IPS-15b (cell line): ENCODE data around the gene KICS2.

Experiments
- H3K27me3 ChIP-seq: one replicate; pipeline ENCODE4 v1.6.1; 2013; ENCODE audit warnings: low read length; ENCODE audit not compliant: control insufficient read depth, insufficient read depth
- H3K36me3 ChIP-seq: one replicate; pipeline ENCODE4 v1.6.1; 2013; ENCODE audit warnings: low read length; ENCODE audit not compliant: control insufficient read depth, insufficient read depth
- H3K4me1 ChIP-seq: one replicate; pipeline ENCODE4 v1.6.1; 2013; ENCODE audit warnings: mild to moderate bottlenecking, low read length; ENCODE audit not compliant: control insufficient read depth, insufficient read depth
- H3K4me3 ChIP-seq: one replicate; pipeline ENCODE4 v1.5.1; 2013; ENCODE audit warnings: low read depth, low read length
- H3K9ac ChIP-seq: one replicate; pipeline ENCODE4 v1.6.1; 2013; ENCODE audit warnings: low read depth, mild to moderate bottlenecking, low read length
- H3K9me3 ChIP-seq: one replicate; pipeline ENCODE4 v1.6.1; 2013; ENCODE audit warnings: mild to moderate bottlenecking, low read length; ENCODE audit not compliant: control insufficient read depth, insufficient read depth

Gene KICS2

GRCh38 chr12:64222009-64222765, at the start of gene KICS2:
Gene KICS2 (minus strand): TSS chr12:64222296. CDS start chr12:64222237, 59 bp downstream.
- H3K4me3 ChIP-seq: peak within 1 kb of the TSS; percentile 92
- peaks cover 8% of the 10 kb centered on the region for H3K4me1 ChIP-seq

GRCh38 chr12:64270411-64270810, 48.3 kb upstream of the KICS2 start:
- peaks cover 7% of the 10 kb centered on the region for H3K4me1 ChIP-seq
- no peak overlapping the region for H3K9ac ChIP-seq
- H3K9me3 ChIP-seq: no peaks in the 10 kb centered on the region
- no peaks in the 10 kb centered on the region for H3K36me3 ChIP-seq
- H3K27me3 ChIP-seq: no peaks in the 10 kb centered on the region
- H3K4me3 ChIP-seq: no peak overlapping the region

More at GRCh38 chr12:64222009-64222765, at the start of gene KICS2:
- H3K36me3 ChIP-seq: no peaks in the 10 kb centered on the region
- H3K9me3 ChIP-seq: no peaks in the 10 kb centered on the region
- H3K27me3 ChIP-seq: no peaks in the 10 kb centered on the region
- peak within 1 kb of the TSS; percentile 82 for H3K9ac ChIP-seq

GRCh38 chr12:64269161-64269560, 47.1 kb upstream of the KICS2 start:
- no peak overlapping the region for H3K4me3 ChIP-seq
- H3K4me1 ChIP-seq: peaks cover 4% of the 10 kb centered on the region
- H3K9ac ChIP-seq: no peak overlapping the region
- H3K27me3 ChIP-seq: no peaks in the 10 kb centered on the region
- H3K36me3 ChIP-seq: no peaks in the 10 kb centered on the region
- H3K9me3 ChIP-seq: no peaks in the 10 kb centered on the region

GRCh38 chr12:64268409-64268808, 46.3 kb upstream of the KICS2 start:
- H3K4me1 ChIP-seq: no peaks in the 10 kb centered on the region
- no peak overlapping the region for H3K9ac ChIP-seq
- no peaks in the 10 kb centered on the region for H3K36me3 ChIP-seq
- no peak overlapping the region for H3K4me3 ChIP-seq
- no peaks in the 10 kb centered on the region for H3K27me3 ChIP-seq
- H3K9me3 ChIP-seq: no peaks in the 10 kb centered on the region

- Histone ChIP-seq H3K4me1 (no peaks in the 10 kb centered on the region), H3K36me3 (no peaks in the 10 kb centered on the region), H3K9ac (no peak overlapping the region), H3K4me3 (no peak overlapping the region), H3K9me3 (no peaks in the 10 kb centered on the region), H3K27me3 (no peaks in the 10 kb centered on the region)
These were observed 43.7 kb upstream of the KICS2 start for GRCh38 chr12:64265839-64266238.

- no peaks in the 10 kb centered on the region for H3K27me3 ChIP-seq
- H3K36me3 ChIP-seq: no peaks in the 10 kb centered on the region
- H3K4me1 ChIP-seq: no peaks in the 10 kb centered on the region
These were observed 39.7 kb upstream of the KICS2 start for GRCh38 chr12:64261813-64262212.

GRCh38 chr12:64258576-64258975, 36.5 kb upstream of the KICS2 start:
- no peaks in the 10 kb centered on the region for H3K27me3 ChIP-seq
- no peaks in the 10 kb centered on the region for H3K36me3 ChIP-seq
- H3K4me1 ChIP-seq: no peaks in the 10 kb centered on the region
- H3K4me3 ChIP-seq: no peak overlapping the region
- H3K9ac ChIP-seq: no peak overlapping the region
- H3K9me3 ChIP-seq: no peaks in the 10 kb centered on the region

More at GRCh38 chr12:64261813-64262212, 39.7 kb upstream of the KICS2 start:
- no peak overlapping the region for H3K4me3 ChIP-seq
- H3K9me3 ChIP-seq: no peaks in the 10 kb centered on the region
- no peak overlapping the region for H3K9ac ChIP-seq

- Histone ChIP-seq H3K4me3 (no peak overlapping the region), H3K9ac (no peak overlapping the region), H3K36me3 (no peaks in the 10 kb centered on the region), H3K4me1 (no peaks in the 10 kb centered on the region), H3K27me3 (no peaks in the 10 kb centered on the region), H3K9me3 (no peaks in the 10 kb centered on the region)
These were observed 34.2 kb upstream of the KICS2 start for GRCh38 chr12:64256166-64256800.

- no peaks in the 10 kb centered on the region for H3K27me3 ChIP-seq
- no peaks in the 10 kb centered on the region for H3K9me3 ChIP-seq
- H3K9ac ChIP-seq: no peak overlapping the region
- no peak overlapping the region for H3K4me3 ChIP-seq
- no peaks in the 10 kb centered on the region for H3K4me1 ChIP-seq
- no peaks in the 10 kb centered on the region for H3K36me3 ChIP-seq
These were observed 33.2 kb upstream of the KICS2 start for GRCh38 chr12:64255249-64255648.

GRCh38 chr12:64253356-64253755, 31.3 kb upstream of the KICS2 start:
- Histone ChIP-seq H3K36me3 (no peaks in the 10 kb centered on the region), H3K4me1 (no peaks in the 10 kb centered on the region), H3K4me3 (no peak overlapping the region), H3K9me3 (no peaks in the 10 kb centered on the region), H3K27me3 (no peaks in the 10 kb centered on the region), H3K9ac (no peak overlapping the region)

GRCh38 chr12:64252681-64253080, 30.6 kb upstream of the KICS2 start:
- H3K27me3 ChIP-seq: no peaks in the 10 kb centered on the region
- H3K4me3 ChIP-seq: no peak overlapping the region
- no peaks in the 10 kb centered on the region for H3K36me3 ChIP-seq
- H3K9ac ChIP-seq: no peak overlapping the region
- H3K4me1 ChIP-seq: no peaks in the 10 kb centered on the region
- no peaks in the 10 kb centered on the region for H3K9me3 ChIP-seq

- Histone ChIP-seq H3K9ac (no peak overlapping the region), H3K4me1 (no peaks in the 10 kb centered on the region), H3K9me3 (no peaks in the 10 kb centered on the region), H3K4me3 (no peak overlapping the region), H3K27me3 (no peaks in the 10 kb centered on the region), H3K36me3 (no peaks in the 10 kb centered on the region)
These were observed 21.7 kb upstream of the KICS2 start for GRCh38 chr12:64243809-64244208.
